NB4 (cell line): Measurements from ENCODE around the gene TYRO3.
A peak's percentile ranks its signal among the peaks of the same experiment; 100 is the strongest.

Experiments
- DNase-seq: peaks from one replicate; pipeline ENCODE4 v3.0.0; 2010; ENCODE audit warnings: low read depth
- H3K4me3 ChIP-seq: one replicate; pipeline ENCODE4 v1.5.1; 2011; ENCODE audit warnings: mild to moderate bottlenecking, low read depth, low read length, moderate library complexity
- MAX ChIP-seq: IDR thresholded peaks from 2 replicates; pipeline ENCODE4 v1.6.1; 2011; ENCODE audit warnings: low read depth, low read length
- MYC ChIP-seq: IDR thresholded peaks from 2 replicates; pipeline ENCODE4 v1.6.1; 2011; ENCODE audit warnings: low read depth, low read length
- POLR2A ChIP-seq: IDR thresholded peaks from 2 replicates; pipeline ENCODE4 v1.6.1; 2011; ENCODE audit warnings: mild to moderate bottlenecking; ENCODE audit not compliant: insufficient read length; ENCODE audit errors: extremely low read depth
- TF ChIP-seq, protein P1 (sequence below): IDR thresholded peaks from one replicate; pipeline ENCODE4 v1.5.1; 2012; ENCODE audit warnings: low read depth, low read length

Gene TYRO3

DNA sequence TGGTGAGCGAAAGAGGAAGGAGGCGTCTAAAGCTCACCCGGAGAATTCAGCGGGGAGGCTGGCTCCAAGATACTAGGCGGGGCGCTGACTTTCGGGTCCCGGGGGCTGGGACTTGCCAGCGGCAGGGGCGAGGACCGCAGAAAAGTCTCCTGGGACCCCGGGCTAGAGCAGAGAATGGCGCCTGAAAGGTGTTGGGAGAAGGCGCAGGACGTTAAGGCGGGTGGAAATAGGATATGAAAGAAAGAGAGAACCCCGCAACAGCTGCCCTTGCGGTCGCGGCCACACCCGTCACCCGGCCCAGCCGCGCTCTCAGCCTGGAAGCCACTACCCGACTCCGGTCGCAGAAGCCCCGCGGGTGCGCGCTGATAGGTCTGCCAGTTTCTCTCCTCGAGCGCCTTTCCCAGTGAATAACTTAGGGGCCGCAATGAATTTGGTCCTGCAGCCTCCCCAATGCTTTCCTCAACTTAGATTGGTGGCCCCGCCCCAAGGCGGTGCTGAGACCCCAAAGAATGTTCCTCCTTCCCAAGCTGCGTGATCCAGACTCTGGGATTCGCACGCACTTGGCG lies 46.0 kb upstream of the TYRO3 start:
- DNase-seq, result peak; percentile 85
- TF ChIP-seq POLR2A, result no peak
- 0 out of 2 replicates have a peak, but pooled peaks have one; percentile 41 for TF ChIP-seq MYC
- peak; percentile 54 for TF ChIP-seq MAX
- TF ChIP-seq, protein P1, sequence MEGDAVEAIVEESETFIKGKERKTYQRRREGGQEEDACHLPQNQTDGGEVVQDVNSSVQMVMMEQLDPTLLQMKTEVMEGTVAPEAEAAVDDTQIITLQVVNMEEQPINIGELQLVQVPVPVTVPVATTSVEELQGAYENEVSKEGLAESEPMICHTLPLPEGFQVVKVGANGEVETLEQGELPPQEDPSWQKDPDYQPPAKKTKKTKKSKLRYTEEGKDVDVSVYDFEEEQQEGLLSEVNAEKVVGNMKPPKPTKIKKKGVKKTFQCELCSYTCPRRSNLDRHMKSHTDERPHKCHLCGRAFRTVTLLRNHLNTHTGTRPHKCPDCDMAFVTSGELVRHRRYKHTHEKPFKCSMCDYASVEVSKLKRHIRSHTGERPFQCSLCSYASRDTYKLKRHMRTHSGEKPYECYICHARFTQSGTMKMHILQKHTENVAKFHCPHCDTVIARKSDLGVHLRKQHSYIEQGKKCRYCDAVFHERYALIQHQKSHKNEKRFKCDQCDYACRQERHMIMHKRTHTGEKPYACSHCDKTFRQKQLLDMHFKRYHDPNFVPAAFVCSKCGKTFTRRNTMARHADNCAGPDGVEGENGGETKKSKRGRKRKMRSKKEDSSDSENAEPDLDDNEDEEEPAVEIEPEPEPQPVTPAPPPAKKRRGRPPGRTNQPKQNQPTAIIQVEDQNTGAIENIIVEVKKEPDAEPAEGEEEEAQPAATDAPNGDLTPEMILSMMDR, result no peak
- H3K4me3 ChIP-seq, result peak overlapping the region; percentile 52

GRCh38 chr15:41513506-41514227 lies 45.3 kb upstream of the TYRO3 start, which contains the start of gene LTK:
Gene LTK (minus strand): TSS chr15:41513827. CDS start chr15:41513709, 118 bp downstream.
- H3K4me3 ChIP-seq, result peak within 1 kb of the TSS; percentile 52
- TF ChIP-seq MYC (peak; percentile 72; the same call in 1 of the 2 replicates), MAX (peak; percentile 82), POLR2A (peak; percentile 76)
- TF ChIP-seq, protein P1, result no peak
- peak; percentile 91 for DNase-seq

DNA sequence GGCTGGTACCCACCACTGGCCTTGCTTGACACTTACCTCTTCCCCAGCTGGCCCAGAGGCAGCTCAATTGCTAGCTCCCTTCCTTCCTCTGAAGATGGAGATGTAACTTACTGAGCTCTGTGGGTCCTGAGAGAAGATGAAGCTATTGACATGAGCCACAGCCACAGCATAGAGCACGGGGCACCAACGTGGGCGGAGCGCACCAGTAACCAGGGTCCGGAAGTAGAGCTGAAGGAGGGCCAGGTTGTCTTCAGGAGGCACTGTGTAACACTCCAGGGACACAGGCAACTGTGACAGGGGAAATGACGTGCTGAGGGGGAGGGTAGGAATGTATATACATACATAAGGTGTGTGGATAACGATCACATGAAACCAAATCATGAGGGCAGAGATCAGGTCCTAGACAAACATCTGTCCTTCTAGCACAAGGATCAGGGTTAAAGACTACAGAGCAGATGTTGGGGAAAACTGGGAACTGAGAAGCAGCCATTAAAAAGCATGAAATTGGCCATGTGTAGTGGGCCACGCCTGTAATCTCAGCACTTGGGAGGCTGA lies 41.0 kb upstream of the TYRO3 start:
- TF ChIP-seq POLR2A, result no peak
- TF ChIP-seq, protein P1, result no peak
- no peak for TF ChIP-seq MYC
- TF ChIP-seq MAX, result no peak
- no peak for DNase-seq
- H3K4me3 ChIP-seq, result no peak overlapping the region

DNA sequence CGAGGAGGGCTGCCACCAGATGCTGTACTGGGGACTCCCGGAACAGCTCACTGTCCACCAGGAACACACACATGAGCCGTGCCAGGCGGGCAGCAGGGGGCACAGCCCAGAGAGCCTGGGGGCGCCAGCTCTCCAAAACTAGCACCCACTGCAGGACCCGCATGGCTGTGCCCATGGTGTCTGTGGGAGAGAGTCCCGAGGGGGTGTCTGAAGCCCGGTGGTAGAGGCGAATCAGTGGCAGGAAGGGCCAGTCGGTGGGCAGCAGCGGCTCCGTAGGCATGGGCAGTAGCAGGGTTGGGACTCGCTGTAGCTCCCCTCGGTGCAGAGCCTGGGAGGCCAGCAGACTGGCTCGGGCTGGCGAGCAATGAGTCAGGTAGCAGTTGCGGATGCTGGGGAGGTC lies 38.4 kb upstream of the TYRO3 start:
- TF ChIP-seq MYC (no peak), MAX (no peak), POLR2A (no peak)
- TF ChIP-seq, protein P1, result no peak
- DNase-seq, result no peak
- H3K4me3 ChIP-seq, result no peak overlapping the region

DNA sequence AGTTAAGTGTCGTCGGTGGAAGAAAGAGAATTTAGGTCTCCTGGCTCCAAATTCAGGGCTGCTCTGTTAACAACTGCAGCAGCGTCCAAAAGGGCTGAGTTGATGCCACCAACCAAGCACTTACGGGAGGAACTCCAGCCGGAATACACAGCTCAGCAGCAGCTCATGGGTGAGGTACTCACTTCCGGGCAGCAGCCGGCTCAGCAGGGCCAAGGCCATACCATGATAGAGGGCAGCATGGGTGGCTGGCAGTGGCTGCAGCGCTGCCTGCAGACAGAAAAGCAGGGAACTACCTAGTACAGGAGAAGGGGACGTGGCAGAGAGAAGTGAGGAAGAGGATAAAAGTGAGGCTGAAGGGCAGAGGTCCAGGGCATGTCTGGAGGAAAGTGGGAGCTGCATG lies 37.4 kb upstream of the TYRO3 start:
- H3K4me3 ChIP-seq, result no peak overlapping the region
- no peak for TF ChIP-seq POLR2A
- no peak for TF ChIP-seq MAX
- no peak for TF ChIP-seq MYC
- TF ChIP-seq, protein P1, result no peak
- no peak for DNase-seq
